BLaER1 (cell line): Measurements from ENCODE around the gene CCDC178.

Experiments used
- H3K27ac ChIP-seq: shearing (Covaris generic); formaldehyde crosslinking; 2 replicates; pipeline ENCODE4 v1.8.1; 2022
- H3K27me3 ChIP-seq: shearing (Covaris generic); formaldehyde crosslinking; 2 replicates; pipeline ENCODE4 v1.8.1; 2022
- H3K36me3 ChIP-seq: shearing (Covaris generic); formaldehyde crosslinking; 2 replicates; pipeline ENCODE4 v1.8.1; 2022
- H3K4me1 ChIP-seq: shearing (Covaris generic); formaldehyde crosslinking; 2 replicates; pipeline ENCODE4 v1.8.1; 2022
- H3K4me2 ChIP-seq: shearing (Covaris generic); formaldehyde crosslinking; 2 replicates; pipeline ENCODE4 v1.8.1; 2022
- H3K4me3 ChIP-seq: shearing (Covaris generic); formaldehyde crosslinking; 2 replicates; pipeline ENCODE4 v1.8.1; 2022
- H3K9ac ChIP-seq: shearing (Covaris generic); formaldehyde crosslinking; 2 replicates; pipeline ENCODE4 v1.8.1; 2022
- H3K9me3 ChIP-seq: shearing (Covaris generic); formaldehyde crosslinking; 2 replicates; pipeline ENCODE4 v1.8.1; 2022
- H4K20me1 ChIP-seq: shearing (Covaris generic); formaldehyde crosslinking; 2 replicates; pipeline ENCODE4 v1.8.1; 2022
- Cebpa-rat ChIP-seq: shearing (Covaris generic); IDR thresholded peaks from 2 replicates; pipeline ENCODE4 v1.8.1; 2022

The CCDC178 gene

DNA sequence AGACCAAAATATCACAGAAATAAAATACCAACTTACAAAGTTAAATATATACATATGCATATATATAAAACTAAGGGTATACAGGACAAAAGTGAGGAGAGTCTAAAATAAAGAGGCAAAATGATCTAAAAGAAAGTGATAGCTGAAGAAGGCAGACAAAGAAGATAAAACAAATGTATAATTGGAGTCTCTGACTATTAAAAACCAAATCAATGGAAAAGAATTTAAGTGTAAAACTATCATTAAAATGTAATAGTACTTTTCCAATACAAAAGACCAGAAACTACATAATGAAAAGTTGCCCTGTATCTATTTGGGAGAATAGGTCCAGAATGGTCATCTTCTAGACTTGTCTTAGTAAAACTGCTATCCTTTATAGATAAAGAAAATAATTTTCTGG, 400.3 kb downstream of the CCDC178 start:
- no peaks in the 10 kb centered on the region for H3K9me3 ChIP-seq
- H3K4me3 ChIP-seq, result no peak overlapping the region
- H3K27me3 ChIP-seq, result no peaks in the 10 kb centered on the region
- no peaks in the 10 kb centered on the region for H4K20me1 ChIP-seq
- TF ChIP-seq Cebpa-rat, result no peak
- H3K27ac ChIP-seq, result no peak overlapping the region
- H3K36me3 ChIP-seq, result no peaks in the 10 kb centered on the region
- H3K4me2 ChIP-seq, result no peak overlapping the region
- no peaks in the 10 kb centered on the region for H3K4me1 ChIP-seq
- H3K9ac ChIP-seq, result no peak overlapping the region

GRCh38 chr18:33034945-33035344, 405.6 kb downstream of the CCDC178 start:
- Histone ChIP-seq H4K20me1 (no peaks in the 10 kb centered on the region), H3K9ac (no peak overlapping the region), H3K4me2 (no peak overlapping the region), H3K27ac (no peak overlapping the region), H3K4me3 (no peak overlapping the region), H3K4me1 (no peaks in the 10 kb centered on the region), H3K27me3 (no peaks in the 10 kb centered on the region), H3K9me3 (no peaks in the 10 kb centered on the region), H3K36me3 (no peaks in the 10 kb centered on the region)
- TF ChIP-seq Cebpa-rat, result no peak

DNA sequence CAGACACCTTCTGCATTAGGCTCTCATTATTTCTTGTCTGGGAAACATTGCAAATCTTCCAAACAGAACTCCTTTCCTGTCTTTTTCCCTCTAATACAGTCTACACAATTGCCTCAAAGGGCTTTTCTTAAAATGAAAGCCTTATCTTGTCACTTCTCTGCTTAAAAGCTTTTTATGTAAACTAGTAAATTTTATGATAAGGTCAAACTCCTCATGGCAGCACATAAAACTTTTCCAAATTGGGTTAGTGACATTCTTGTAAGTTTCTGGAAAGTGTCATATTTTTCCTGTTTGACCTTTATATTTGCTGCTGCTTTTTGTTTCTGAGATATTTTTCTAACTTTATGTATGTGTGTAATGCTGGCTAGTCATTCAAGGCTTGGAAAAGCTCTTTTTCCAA, 406.3 kb downstream of the CCDC178 start:
- Histone ChIP-seq H3K27me3 (no peaks in the 10 kb centered on the region), H3K4me3 (no peak overlapping the region), H3K9me3 (no peaks in the 10 kb centered on the region), H3K4me2 (no peak overlapping the region), H3K4me1 (no peaks in the 10 kb centered on the region), H3K36me3 (no peaks in the 10 kb centered on the region), H3K27ac (no peak overlapping the region), H4K20me1 (no peaks in the 10 kb centered on the region), H3K9ac (no peak overlapping the region)
- TF ChIP-seq Cebpa-rat, result no peak

DNA sequence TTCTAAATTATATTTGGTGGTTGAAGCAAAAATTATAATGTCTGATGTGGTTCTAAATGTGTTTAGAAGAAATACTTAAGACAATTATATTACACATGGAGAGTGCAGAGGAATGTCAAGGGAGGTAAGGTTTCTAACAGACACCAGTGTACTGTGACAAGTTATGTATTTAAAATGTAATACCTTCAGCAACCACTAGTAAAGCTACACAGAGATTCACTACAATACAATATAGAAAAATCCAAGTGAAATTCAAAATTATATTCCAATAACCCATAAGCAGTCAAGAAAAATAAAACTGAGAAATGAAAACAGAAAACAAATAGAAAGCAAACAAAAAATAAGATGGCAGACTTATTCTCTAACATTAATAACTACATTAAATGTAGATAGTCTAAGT, 418.2 kb downstream of the CCDC178 start:
- Histone ChIP-seq H4K20me1 (no peaks in the 10 kb centered on the region), H3K27ac (no peak overlapping the region), H3K4me2 (no peak overlapping the region), H3K27me3 (no peaks in the 10 kb centered on the region), H3K36me3 (no peaks in the 10 kb centered on the region), H3K4me3 (no peak overlapping the region), H3K9me3 (no peaks in the 10 kb centered on the region), H3K9ac (no peak overlapping the region), H3K4me1 (no peaks in the 10 kb centered on the region)
- no peak for TF ChIP-seq Cebpa-rat

DNA sequence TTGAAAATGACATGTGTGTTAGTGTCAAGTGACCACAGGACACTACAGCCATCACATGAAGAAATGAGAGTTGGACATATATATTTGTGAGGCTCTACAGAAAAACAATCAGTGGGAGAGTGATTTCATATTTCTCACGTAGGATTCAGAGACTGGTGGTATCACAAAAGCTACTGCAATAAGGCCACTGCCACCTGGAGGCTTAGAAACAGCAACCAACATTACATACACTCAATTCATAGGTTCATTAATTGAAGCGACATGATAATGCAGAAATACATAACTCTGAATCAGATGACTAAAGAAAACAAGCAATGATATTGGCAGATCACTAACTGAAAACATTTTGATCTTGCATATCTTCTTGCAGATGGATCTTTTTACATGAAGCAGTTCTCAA, 419.6 kb downstream of the CCDC178 start:
- TF ChIP-seq Cebpa-rat, result no peak
- Histone ChIP-seq H3K36me3 (no peaks in the 10 kb centered on the region), H3K4me2 (no peak overlapping the region), H3K4me3 (no peak overlapping the region), H3K9ac (no peak overlapping the region), H3K9me3 (no peaks in the 10 kb centered on the region), H4K20me1 (no peaks in the 10 kb centered on the region), H3K4me1 (no peaks in the 10 kb centered on the region), H3K27me3 (no peaks in the 10 kb centered on the region), H3K27ac (no peak overlapping the region)

- Histone ChIP-seq H3K4me1 (no peaks in the 10 kb centered on the region), H3K4me3 (no peak overlapping the region), H4K20me1 (no peaks in the 10 kb centered on the region), H3K4me2 (no peak overlapping the region), H3K9me3 (no peaks in the 10 kb centered on the region), H3K27me3 (no peaks in the 10 kb centered on the region), H3K36me3 (no peaks in the 10 kb centered on the region), H3K9ac (no peak overlapping the region), H3K27ac (no peak overlapping the region)
- no peak for TF ChIP-seq Cebpa-rat
Measured at GRCh38 chr18:33014060-33014796, 426.3 kb downstream of the CCDC178 start.

DNA sequence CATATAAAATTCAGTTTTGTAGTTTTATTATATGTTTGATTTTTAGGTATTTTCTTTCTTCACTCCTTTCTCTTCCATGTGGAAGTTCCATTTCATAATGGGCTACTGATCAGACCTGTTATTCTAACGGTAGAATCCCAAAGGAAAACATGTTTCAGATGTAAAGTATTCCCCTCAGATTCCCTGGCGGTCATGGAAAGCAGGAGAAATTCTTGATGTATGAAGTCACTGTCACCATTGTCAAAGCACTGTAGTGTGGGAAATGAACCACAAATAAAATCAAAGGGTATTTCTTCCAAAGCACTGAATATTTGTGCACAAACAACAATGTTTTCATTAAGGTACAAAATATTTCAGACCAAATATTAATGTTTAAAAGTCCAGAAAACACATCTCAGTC, 430.4 kb downstream of the CCDC178 start:
- Histone ChIP-seq H3K4me3 (no peak overlapping the region), H3K27me3 (no peaks in the 10 kb centered on the region), H3K9me3 (no peaks in the 10 kb centered on the region), H4K20me1 (no peaks in the 10 kb centered on the region), H3K9ac (no peak overlapping the region), H3K4me2 (no peak overlapping the region), H3K4me1 (no peaks in the 10 kb centered on the region), H3K36me3 (no peaks in the 10 kb centered on the region), H3K27ac (no peak overlapping the region)
- TF ChIP-seq Cebpa-rat, result no peak

DNA sequence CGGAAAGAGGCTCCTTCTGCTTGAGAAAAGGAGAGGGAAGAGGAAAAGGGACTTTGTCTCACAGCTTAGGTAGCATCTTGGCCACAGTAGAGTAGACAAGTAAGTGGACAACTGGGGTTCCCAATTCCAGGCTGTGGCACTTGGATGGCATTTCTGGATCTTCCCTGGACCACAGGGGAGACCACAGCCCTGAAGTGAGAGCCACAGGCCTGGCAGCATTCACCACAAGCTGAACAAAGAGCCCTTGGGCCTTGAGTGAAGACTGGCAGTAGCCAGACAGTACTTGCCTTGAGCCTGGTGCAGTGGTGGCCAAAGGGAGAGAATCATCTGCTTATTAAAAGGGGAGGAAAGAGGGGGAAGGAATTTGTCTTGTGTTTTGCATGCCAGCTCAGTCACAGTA, 441.6 kb downstream of the CCDC178 start:
- Histone ChIP-seq H3K9me3 (peaks cover 9% of the 10 kb centered on the region; the same call in 1 of the 2 replicates), H3K27ac (no peak overlapping the region), H3K36me3 (no peaks in the 10 kb centered on the region), H3K4me2 (no peak overlapping the region), H3K9ac (no peak overlapping the region), H3K4me1 (no peaks in the 10 kb centered on the region), H4K20me1 (no peaks in the 10 kb centered on the region), H3K4me3 (no peak overlapping the region), H3K27me3 (no peaks in the 10 kb centered on the region)
- TF ChIP-seq Cebpa-rat, result no peak

GRCh38 chr18:32998285-32998684, 442.2 kb downstream of the CCDC178 start:
- Histone ChIP-seq H3K4me2 (no peak overlapping the region), H3K9ac (no peak overlapping the region), H3K4me1 (no peaks in the 10 kb centered on the region), H4K20me1 (no peaks in the 10 kb centered on the region), H3K36me3 (no peaks in the 10 kb centered on the region), H3K4me3 (no peak overlapping the region), H3K27me3 (no peaks in the 10 kb centered on the region), H3K27ac (no peak overlapping the region), H3K9me3 (peaks cover 9% of the 10 kb centered on the region; the same call in 1 of the 2 replicates)
- TF ChIP-seq Cebpa-rat, result no peak

- no peak overlapping the region for H3K27ac ChIP-seq
- no peak for TF ChIP-seq Cebpa-rat
- no peaks in the 10 kb centered on the region for H4K20me1 ChIP-seq
- H3K4me2 ChIP-seq, result no peak overlapping the region
- no peak overlapping the region for H3K9ac ChIP-seq
- peaks cover 6% of the 10 kb centered on the region for H3K9me3 ChIP-seq
- H3K4me1 ChIP-seq, result no peaks in the 10 kb centered on the region
- H3K27me3 ChIP-seq, result no peaks in the 10 kb centered on the region
- no peak overlapping the region for H3K4me3 ChIP-seq
- no peaks in the 10 kb centered on the region for H3K36me3 ChIP-seq
Measured at GRCh38 chr18:32983721-32984120, 456.8 kb downstream of the CCDC178 start.

GRCh38 chr18:32980896-32981295, 459.6 kb downstream of the CCDC178 start:
- Histone ChIP-seq H3K9me3 (peaks cover 8% of the 10 kb centered on the region), H3K27me3 (no peaks in the 10 kb centered on the region), H3K9ac (no peak overlapping the region), H3K27ac (no peak overlapping the region), H4K20me1 (no peaks in the 10 kb centered on the region), H3K4me2 (no peak overlapping the region), H3K4me3 (no peak overlapping the region), H3K36me3 (no peaks in the 10 kb centered on the region), H3K4me1 (peaks cover 5% of the 10 kb centered on the region; the same call in 1 of the 2 replicates)
- no peak for TF ChIP-seq Cebpa-rat
